Stimulated activated CD4-positive, alpha-beta T cell treated with anti-CD3 and anti-CD28 coated beads, Interleukin-15, amount 100 ng/mL, for 48 hours (primary cell): ENCODE data around the gene KCNMA1.

Experiments
- DNase-seq, 2 donors: peaks; one replicate each; pipeline ENCODE4 v3.0.0-alpha.2; 2020; ENCODE audit warnings: low read depth in 2 of 2

Gene KCNMA1

GRCh38 chr10:77245953-77246352 lies 391.7 kb downstream of the KCNMA1 start:
- no peak for DNase-seq

GRCh38 chr10:77244746-77245145 lies 392.9 kb downstream of the KCNMA1 start:
- DNase-seq: no peak

- no peak for DNase-seq
Measured at GRCh38 chr10:77244286-77244685, 393.3 kb downstream of the KCNMA1 start.

GRCh38 chr10:77241350-77241725 lies 396.3 kb downstream of the KCNMA1 start:
- DNase-seq: no peak

- DNase-seq: no peak
Measured at GRCh38 chr10:77240706-77241349, 396.8 kb downstream of the KCNMA1 start.

- no peak for DNase-seq
Measured at GRCh38 chr10:77240041-77240652, 397.5 kb downstream of the KCNMA1 start.

GRCh38 chr10:77237120-77237519 lies 400.5 kb downstream of the KCNMA1 start:
- no peak for DNase-seq

- no peak for DNase-seq
Measured at GRCh38 chr10:77236700-77237099, 400.9 kb downstream of the KCNMA1 start.

GRCh38 chr10:77236029-77236428 lies 401.6 kb downstream of the KCNMA1 start:
- no peak for DNase-seq

- DNase-seq: no peak
Measured at GRCh38 chr10:77234599-77234998, 403.0 kb downstream of the KCNMA1 start.

GRCh38 chr10:77233466-77233865 lies 404.1 kb downstream of the KCNMA1 start:
- no peak for DNase-seq

GRCh38 chr10:77231884-77232610 lies 405.6 kb downstream of the KCNMA1 start:
- no peak for DNase-seq

GRCh38 chr10:77231375-77231774 lies 406.2 kb downstream of the KCNMA1 start:
- no peak for DNase-seq

- no peak for DNase-seq
Measured at GRCh38 chr10:77230194-77230593, 407.4 kb downstream of the KCNMA1 start.

- DNase-seq: no peak
Measured at GRCh38 chr10:77229704-77230103, 407.9 kb downstream of the KCNMA1 start.

GRCh38 chr10:77228559-77228958 lies 409.0 kb downstream of the KCNMA1 start:
- DNase-seq: no peak

GRCh38 chr10:77226853-77227565 lies 410.6 kb downstream of the KCNMA1 start:
- no peak for DNase-seq

GRCh38 chr10:77226452-77226851 lies 411.2 kb downstream of the KCNMA1 start:
- DNase-seq: no peak

GRCh38 chr10:77226020-77226419 lies 411.6 kb downstream of the KCNMA1 start:
- DNase-seq: no peak

GRCh38 chr10:77223526-77224460 lies 413.8 kb downstream of the KCNMA1 start:
- DNase-seq: no peak

GRCh38 chr10:77220150-77220549 lies 417.5 kb downstream of the KCNMA1 start:
- no peak for DNase-seq
